BLaER1 treated with 17β-estradiol and CSF1 and Interleukin-3, amounts not matched to agents 10 nM and 100 nM (cell line): ENCODE results near the gene CD8B2.

Source experiments
- H3K27ac ChIP-seq, 11 experiments: shearing (Covaris generic); formaldehyde crosslinking; 2 replicates each; pipeline ENCODE4 v1.8.1; 2022
- H3K27me3 ChIP-seq, 11 experiments: shearing (Covaris generic); formaldehyde crosslinking; 2 replicates each; pipeline ENCODE4 v1.8.1; 2022
- H3K36me3 ChIP-seq, 11 experiments: shearing (Covaris generic); formaldehyde crosslinking; 2 replicates each; pipeline ENCODE4 v1.8.1; 2022
- H3K4me1 ChIP-seq, 10 experiments: shearing (Covaris generic); formaldehyde crosslinking; 2 replicates each; pipeline ENCODE4 v1.8.1; 2022
- H3K4me2 ChIP-seq, 11 experiments: shearing (Covaris generic); formaldehyde crosslinking; 2 replicates each; pipeline ENCODE4 v1.8.1; 2022
- H3K4me3 ChIP-seq, 10 experiments: shearing (Covaris generic); formaldehyde crosslinking; 2 replicates each; pipeline ENCODE4 v1.8.1; 2022
- H3K9ac ChIP-seq, 11 experiments: shearing (Covaris generic); formaldehyde crosslinking; 2 replicates each; pipeline ENCODE4 v1.8.1; 2022
- H3K9me3 ChIP-seq, 11 experiments: shearing (Covaris generic); formaldehyde crosslinking; replicated peaks in 1 of 11; 2 replicates each; pipeline ENCODE4 v1.8.1; 2022
- H4K20me1 ChIP-seq, 11 experiments: shearing (Covaris generic); formaldehyde crosslinking; 2 replicates each; pipeline ENCODE4 v1.8.1; 2022
- Cebpa-rat ChIP-seq, 11 experiments: shearing (Covaris generic); IDR thresholded peaks; 2 replicates each; pipeline ENCODE4 v1.8.1; 2022

The CD8B2 gene

DNA sequence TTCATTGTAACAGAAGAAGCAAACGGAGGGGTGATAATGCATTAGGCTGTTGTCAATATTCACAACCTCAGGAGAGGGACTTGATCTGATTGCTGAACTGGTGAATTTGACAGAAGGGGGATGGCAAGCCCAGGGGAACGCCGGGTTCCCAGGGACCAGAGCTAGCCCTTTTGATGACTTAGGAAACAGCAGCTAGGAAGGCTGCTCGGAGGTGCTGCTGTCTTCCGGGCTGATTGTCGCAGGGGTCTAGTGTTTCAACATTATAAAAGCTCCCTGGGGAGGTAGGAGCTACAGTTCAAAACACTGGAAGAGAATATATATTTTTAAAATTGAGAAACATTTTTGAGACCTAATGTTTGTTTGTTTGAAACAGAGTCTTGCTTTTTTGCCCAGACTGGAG is 47.3 kb downstream of the CD8B2 start:
- Histone ChIP-seq H3K4me2 (no peak overlapping the region), H3K9ac (no peak overlapping the region), H4K20me1 (no peaks in the 10 kb centered on the region), H3K9me3 (no peaks in the 10 kb centered on the region), H3K27ac (no peak overlapping the region), H3K4me1 (peaks cover 12 to 30% (median 15%) of the 10 kb centered on the region in 10 experiments), H3K4me3 (no peak overlapping the region), H3K27me3 (no peaks in the 10 kb centered on the region), H3K36me3 (no peaks in the 10 kb centered on the region)
- TF ChIP-seq Cebpa-rat (IDR thresholded peaks at IDR 0.05), result no peak

DNA sequence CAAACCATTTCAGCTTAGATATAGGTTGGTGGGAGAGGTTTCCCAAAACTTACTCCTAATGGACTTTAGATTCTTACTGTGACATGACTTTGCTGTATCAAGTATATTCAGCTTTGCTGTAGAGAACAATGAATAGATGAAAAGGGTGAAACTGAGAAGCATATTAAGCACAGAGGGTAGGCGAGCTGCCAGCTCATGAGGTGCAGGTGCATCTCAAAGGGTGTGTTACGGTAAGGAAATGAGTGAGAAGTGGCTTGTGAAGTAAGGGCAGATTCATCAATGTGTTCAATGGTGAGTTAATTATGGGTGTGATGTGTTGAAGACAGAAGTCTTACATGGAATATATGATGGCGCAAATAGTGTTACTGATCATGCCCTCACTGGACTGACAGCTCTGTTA is 49.3 kb downstream of the CD8B2 start:
- H3K4me3 ChIP-seq, result no peak overlapping the region
- no peaks in the 10 kb centered on the region for H3K27me3 ChIP-seq
- no peak for TF ChIP-seq Cebpa-rat (IDR thresholded peaks at IDR 0.05)
- H3K4me2 ChIP-seq, result peak overlapping the region; percentile 10 to 74 (median 53); a peak in 18 of 22 replicates
- no peak overlapping the region for H3K9ac ChIP-seq
- H4K20me1 ChIP-seq, result no peaks in the 10 kb centered on the region
- peaks cover 12 to 26% (median 15%) of the 10 kb centered on the region in 10 experiments for H3K4me1 ChIP-seq
- H3K27ac ChIP-seq, result peak overlapping the region in 3 of 11 experiments; percentile 33 to 60 (median 50); a peak in 7 of 22 replicates
- H3K9me3 ChIP-seq, result no peaks in the 10 kb centered on the region
- H3K36me3 ChIP-seq, result no peaks in the 10 kb centered on the region

DNA sequence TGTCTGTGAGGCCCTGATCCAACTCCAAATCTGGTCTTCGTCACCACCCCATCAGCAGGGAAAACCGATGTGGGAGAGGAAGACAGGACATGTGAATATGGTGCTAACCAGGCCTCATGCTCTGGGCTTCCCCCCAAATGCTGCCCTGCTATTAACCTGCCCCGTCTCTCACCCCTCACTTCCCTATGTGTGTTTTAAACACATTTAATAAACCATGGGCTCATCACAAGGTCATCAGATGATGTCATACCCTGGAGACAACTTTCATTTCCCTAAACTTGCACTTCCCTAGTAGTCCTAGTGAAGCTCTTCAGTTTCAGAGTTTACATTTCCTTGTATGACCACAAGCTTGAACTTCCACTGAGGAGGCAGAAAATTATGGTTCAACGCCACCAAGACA is 49.9 kb downstream of the CD8B2 start:
- no peaks in the 10 kb centered on the region for H3K36me3 ChIP-seq
- H3K27ac ChIP-seq, result peak overlapping the region in 6 of 11 experiments; percentile 40 to 64 (median 51); a peak in 11 of 22 replicates
- H3K4me1 ChIP-seq, result peaks cover 12 to 26% (median 15%) of the 10 kb centered on the region in 10 experiments
- H3K9ac ChIP-seq, result peak overlapping the region in 1 of 11 experiments; percentile 27; a peak in 1 of 22 replicates
- no peak overlapping the region for H3K4me3 ChIP-seq
- no peaks in the 10 kb centered on the region for H3K9me3 ChIP-seq
- H3K27me3 ChIP-seq, result no peaks in the 10 kb centered on the region
- no peaks in the 10 kb centered on the region for H4K20me1 ChIP-seq
- peak overlapping the region; percentile 10 to 87 (median 56); a peak in 20 of 22 replicates for H3K4me2 ChIP-seq
- TF ChIP-seq Cebpa-rat (IDR thresholded peaks at IDR 0.05), result no peak

DNA sequence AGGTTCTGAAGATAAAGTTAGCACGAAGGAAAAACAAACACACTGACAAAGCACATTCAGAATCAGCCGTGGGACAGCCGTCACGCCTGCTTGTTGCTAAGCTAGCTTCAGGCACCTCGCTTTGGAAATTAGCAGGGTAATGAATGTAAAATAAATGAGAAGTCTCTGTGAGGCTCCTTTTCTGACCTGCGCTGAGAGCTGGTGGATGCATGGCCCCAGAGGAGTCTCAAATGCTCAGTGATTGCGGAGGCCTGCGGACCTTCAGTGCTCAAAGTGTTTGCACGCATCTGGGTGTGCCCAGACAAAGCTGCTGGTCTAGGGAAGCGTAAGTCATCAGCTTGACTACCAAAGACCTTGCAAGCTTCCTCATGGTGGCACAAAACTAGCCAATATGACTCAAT is 50.6 kb downstream of the CD8B2 start:
- Histone ChIP-seq H3K4me1 (peaks cover 12 to 26% (median 15%) of the 10 kb centered on the region in 10 experiments), H3K9me3 (no peaks in the 10 kb centered on the region), H4K20me1 (no peaks in the 10 kb centered on the region), H3K9ac (peak overlapping the region in 2 of 11 experiments; percentile 27 to 33; a peak in 2 of 22 replicates), H3K4me2 (peak overlapping the region in 8 of 11 experiments; percentile 27 to 87 (median 58); a peak in 14 of 22 replicates), H3K27ac (peak overlapping the region in 5 of 11 experiments; percentile 40 to 64 (median 50); a peak in 8 of 22 replicates), H3K4me3 (no peak overlapping the region; a peak in 1 of 20 replicates), H3K36me3 (no peaks in the 10 kb centered on the region), H3K27me3 (no peaks in the 10 kb centered on the region)
- TF ChIP-seq Cebpa-rat (IDR thresholded peaks at IDR 0.05), result no peak

DNA sequence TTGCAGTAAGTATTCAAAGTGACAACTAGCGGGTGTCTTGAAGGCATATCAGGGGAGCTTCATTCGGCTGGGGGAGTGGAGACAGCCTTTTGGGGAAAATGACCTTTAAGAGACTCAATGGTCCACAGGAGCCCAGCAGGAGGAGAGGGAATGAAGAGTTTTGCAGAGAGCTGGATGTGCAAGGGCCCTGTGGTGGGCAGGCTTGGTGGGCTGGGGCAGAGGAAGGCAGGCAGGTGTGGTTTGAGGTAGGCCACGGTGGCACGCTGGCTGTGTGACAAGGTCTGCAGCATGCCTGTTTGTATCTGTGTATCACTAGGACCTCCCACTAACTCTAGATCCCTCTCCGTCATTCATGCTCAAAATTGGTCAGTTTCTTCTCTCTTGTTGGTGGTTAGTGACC is 53.7 kb downstream of the CD8B2 start:
- H3K4me3 ChIP-seq, result no peak overlapping the region
- H3K27ac ChIP-seq, result no peak overlapping the region
- TF ChIP-seq Cebpa-rat (IDR thresholded peaks at IDR 0.05), result no peak
- H3K4me2 ChIP-seq, result no peak overlapping the region
- no peaks in the 10 kb centered on the region for H3K36me3 ChIP-seq
- H3K4me1 ChIP-seq, result peaks cover 12 to 28% (median 16%) of the 10 kb centered on the region in 10 experiments
- no peak overlapping the region for H3K9ac ChIP-seq
- H3K9me3 ChIP-seq, result no peaks in the 10 kb centered on the region
- H3K27me3 ChIP-seq, result no peaks in the 10 kb centered on the region
- no peaks in the 10 kb centered on the region for H4K20me1 ChIP-seq

DNA sequence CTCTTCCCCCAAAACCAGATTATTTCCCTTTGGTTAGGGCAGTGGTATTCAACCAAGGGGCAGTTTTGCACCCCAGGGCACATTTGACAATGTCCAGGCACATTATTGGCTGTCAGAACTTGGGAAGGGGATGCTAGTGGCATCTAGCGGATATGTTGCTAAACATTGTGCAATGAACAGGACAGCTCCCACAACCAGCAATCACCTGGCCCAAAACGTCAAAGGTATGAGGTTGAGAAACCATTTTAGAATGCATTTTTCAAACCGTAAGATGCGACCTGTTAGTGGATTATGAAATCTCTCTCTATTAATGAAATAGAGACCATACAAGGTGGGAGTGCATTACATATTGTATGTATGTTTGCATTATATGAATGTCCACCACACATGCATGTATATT is 54.2 kb downstream of the CD8B2 start:
- Histone ChIP-seq H3K27me3 (no peaks in the 10 kb centered on the region), H3K9ac (no peak overlapping the region), H3K27ac (no peak overlapping the region), H3K4me3 (no peak overlapping the region), H3K4me2 (no peak overlapping the region), H4K20me1 (no peaks in the 10 kb centered on the region; a peak in 1 of 22 replicates), H3K36me3 (no peaks in the 10 kb centered on the region), H3K9me3 (no peaks in the 10 kb centered on the region), H3K4me1 (peaks cover 12 to 31% (median 19%) of the 10 kb centered on the region in 10 experiments)
- no peak for TF ChIP-seq Cebpa-rat (IDR thresholded peaks at IDR 0.05)

DNA sequence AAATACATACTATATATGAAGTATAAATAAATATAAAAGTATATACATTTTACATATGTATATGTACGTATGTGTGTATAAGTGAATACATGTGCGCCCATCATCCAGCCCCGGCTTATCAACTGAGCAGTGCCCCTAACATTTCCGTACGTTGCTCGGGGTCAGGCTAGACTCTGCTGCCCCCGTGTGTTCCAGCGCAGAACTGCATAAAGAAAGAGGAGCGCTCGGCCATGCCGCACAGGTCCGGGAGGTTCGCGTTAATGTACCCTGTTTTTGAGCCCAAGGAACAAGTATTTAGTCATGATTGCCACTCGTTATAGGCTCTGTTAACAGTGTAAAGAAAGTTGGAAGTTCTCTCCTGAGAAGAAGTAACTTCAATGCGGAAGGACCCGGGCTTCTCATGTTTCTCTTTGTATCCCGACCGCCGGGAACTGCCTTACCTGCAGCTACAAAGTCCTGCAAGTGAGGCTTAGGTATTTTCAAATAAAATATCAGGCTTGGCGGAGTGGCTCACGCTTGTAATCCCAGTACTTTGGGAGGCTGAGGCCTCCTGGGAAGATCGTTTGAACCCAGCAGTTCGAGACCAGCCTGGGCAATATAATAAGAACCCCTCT is 55.7 kb downstream of the CD8B2 start:
- H3K9ac ChIP-seq, result no peak overlapping the region
- no peaks in the 10 kb centered on the region for H3K27me3 ChIP-seq
- no peaks in the 10 kb centered on the region for H3K36me3 ChIP-seq
- no peak for TF ChIP-seq Cebpa-rat (IDR thresholded peaks at IDR 0.05)
- no peaks in the 10 kb centered on the region; a peak in 1 of 22 replicates for H4K20me1 ChIP-seq
- H3K4me2 ChIP-seq, result peak overlapping the region in 7 of 11 experiments; percentile 8 to 79 (median 33); a peak in 10 of 22 replicates
- H3K4me1 ChIP-seq, result peaks cover 0 to 30% (median 13%) of the 10 kb centered on the region in 10 experiments; a peak in 13 of 20 replicates
- no peak overlapping the region for H3K4me3 ChIP-seq
- no peaks in the 10 kb centered on the region for H3K9me3 ChIP-seq
- no peak overlapping the region for H3K27ac ChIP-seq

DNA sequence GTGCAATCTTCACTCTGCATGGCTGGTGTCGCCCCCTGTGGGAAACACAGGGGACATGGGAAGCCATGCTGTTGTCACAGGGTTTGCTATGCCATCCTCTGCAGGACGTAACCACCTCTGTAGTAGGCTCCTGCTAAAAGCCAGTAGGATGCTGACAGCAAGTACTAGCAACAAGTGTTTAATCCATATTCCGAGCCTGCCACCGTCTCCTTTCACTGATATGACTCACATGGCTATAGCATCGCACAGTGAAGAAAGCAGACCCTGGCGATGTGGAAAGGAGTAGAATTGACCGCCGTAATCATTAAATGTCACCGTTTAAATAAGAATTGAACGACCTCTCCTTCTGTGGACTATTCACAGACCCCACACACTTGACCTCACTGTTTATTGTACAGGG is 57.8 kb downstream of the CD8B2 start:
- Histone ChIP-seq H3K4me1 (peaks cover 0 to 21% (median 13%) of the 10 kb centered on the region in 10 experiments; a peak in 13 of 20 replicates), H3K27ac (no peak overlapping the region), H3K36me3 (no peaks in the 10 kb centered on the region), H4K20me1 (no peaks in the 10 kb centered on the region; a peak in 1 of 22 replicates), H3K9me3 (no peaks in the 10 kb centered on the region), H3K9ac (no peak overlapping the region), H3K4me2 (no peak overlapping the region), H3K27me3 (no peaks in the 10 kb centered on the region), H3K4me3 (no peak overlapping the region)
- TF ChIP-seq Cebpa-rat (IDR thresholded peaks at IDR 0.05), result no peak

DNA sequence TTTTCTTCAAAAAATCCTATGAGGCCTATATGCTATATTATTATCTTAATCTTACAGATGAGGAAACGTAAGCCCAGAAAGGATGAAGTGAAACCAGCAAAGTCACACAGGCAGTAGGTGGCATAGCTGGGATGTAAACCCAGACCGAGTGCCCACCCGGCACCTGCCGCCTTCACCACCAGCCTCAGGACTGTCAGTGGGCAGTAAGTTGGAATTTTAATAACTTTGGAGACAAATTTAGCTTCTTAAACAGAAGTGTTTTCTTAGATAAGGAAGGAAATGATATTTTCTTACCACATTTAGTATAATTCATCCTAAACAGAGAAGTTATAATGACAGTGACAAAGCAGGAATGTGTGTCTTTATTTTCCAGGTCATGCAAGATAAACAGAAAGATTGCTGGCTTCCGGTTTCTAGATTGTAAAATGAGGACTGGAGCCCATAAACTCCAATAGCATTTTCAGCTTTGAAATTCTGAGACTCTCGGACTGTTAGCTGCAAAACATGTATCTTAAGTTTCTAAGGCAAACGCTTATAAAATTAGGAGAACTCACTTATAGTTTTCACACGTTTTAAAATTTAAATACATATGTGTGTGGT is 59.3 kb downstream of the CD8B2 start:
- Histone ChIP-seq H3K9me3 (no peaks in the 10 kb centered on the region), H3K27me3 (no peaks in the 10 kb centered on the region), H4K20me1 (no peaks in the 10 kb centered on the region; a peak in 1 of 22 replicates), H3K4me2 (peak overlapping the region in 6 of 11 experiments; percentile 2 to 68 (median 54); a peak in 13 of 22 replicates), H3K9ac (0 out of 22 replicates have a peak overlapping the region, but pooled peaks of 2 of the 11 experiments have one; percentile 4 to 21), H3K36me3 (no peaks in the 10 kb centered on the region), H3K27ac (peak overlapping the region in 2 of 11 experiments; percentile 14 to 35; a peak in 4 of 22 replicates), H3K4me3 (no peak overlapping the region), H3K4me1 (peaks cover 0 to 21% (median 13%) of the 10 kb centered on the region in 10 experiments; a peak in 13 of 20 replicates)
- no peak for TF ChIP-seq Cebpa-rat (IDR thresholded peaks at IDR 0.05)
